Gastroesophageal sphincter (tissue), 3 donors: ENCODE measurements around the gene VAV3.

ENCODE experiments used
- CTCF ChIP-seq, 4 experiments: fragments of 200-600 bp in 2 of 4; fragments of 450-650 bp in 2 of 4; sonication (generic) in 1 of 4; IDR thresholded peaks; one replicate each; pipeline ENCODE4 v1.5.1; 2017 to 2019; ENCODE audit warnings: antibody characterized with exemption in 4 of 4, mild to moderate bottlenecking in 2 of 4, moderate library complexity in 2 of 4
- EP300 ChIP-seq: sonication (generic); formaldehyde crosslinking; IDR thresholded peaks from one replicate; pipeline ENCODE4 v1.6.1; 2017; ENCODE audit warnings: antibody characterized with exemption, mild to moderate bottlenecking
- POLR2A ChIP-seq, 2 donors: fragments of 450-650 bp; IDR thresholded peaks; one replicate each; pipeline ENCODE4 v1.6.1; 2017; ENCODE audit warnings: antibody characterized with exemption in 2 of 2, mild to moderate bottlenecking in 2 of 2, moderate library complexity in 1 of 2
- POLR2AphosphoS5 ChIP-seq: sonication (generic); formaldehyde crosslinking; IDR thresholded peaks from one replicate; pipeline ENCODE4 v1.6.1; 2017; ENCODE audit warnings: antibody characterized with exemption

- TF ChIP-seq CTCF (IDR thresholded peaks at IDR 0.05): no peak
- no peak for TF ChIP-seq POLR2A (IDR thresholded peaks at IDR 0.05)
- no peak for TF ChIP-seq POLR2AphosphoS5
- no peak for TF ChIP-seq EP300
Observed at GRCh38 chr1:107740579-107740978, 224.4 kb downstream of the VAV3 start.
